Omental fat pad (tissue), 4 donors: ENCODE results near the gene ADGRG1. TPM values are rescaled to one million over a fixed set of nuclear protein-coding genes. Genes with fewer than 3 reads are reported as not detected.
A peak's percentile ranks its signal among the peaks of the same experiment; 100 is the strongest.

Source experiments
- ATAC-seq: fragments of 150-250 bp; one replicate; pipeline ENCODE4 v1.9.1; 2016; ENCODE audit warnings: mild to moderate bottlenecking, moderate library complexity; ENCODE audit not compliant: low FRiP score
- DNase-seq: peaks from one replicate; pipeline ENCODE4 v3.0.0-alpha.2; 2019; ENCODE audit warnings: low spot score
- total RNA-seq, 4 donors: library from RNA; depleted of rRNA; stranded (reverse); fragments of >200 nt; gene quantifications; one replicate each; pipeline ENCODE4 v1.1.0, GENCODE V29; 2016
- TF ChIP-seq, protein P1 (sequence below), 3 donors: fragments of 450-650 bp; IDR thresholded peaks; one replicate each; pipeline ENCODE4 v1.5.1; 2016 to 2017; ENCODE audit warnings: antibody characterized with exemption in 3 of 3, mild to moderate bottlenecking in 3 of 3, moderate library complexity in 2 of 3

ADGRG1 gene
- total RNA-seq, 4 donors from 2014 or later, result 15.3 to 99.1 (median 70.5) TPM

DNA sequence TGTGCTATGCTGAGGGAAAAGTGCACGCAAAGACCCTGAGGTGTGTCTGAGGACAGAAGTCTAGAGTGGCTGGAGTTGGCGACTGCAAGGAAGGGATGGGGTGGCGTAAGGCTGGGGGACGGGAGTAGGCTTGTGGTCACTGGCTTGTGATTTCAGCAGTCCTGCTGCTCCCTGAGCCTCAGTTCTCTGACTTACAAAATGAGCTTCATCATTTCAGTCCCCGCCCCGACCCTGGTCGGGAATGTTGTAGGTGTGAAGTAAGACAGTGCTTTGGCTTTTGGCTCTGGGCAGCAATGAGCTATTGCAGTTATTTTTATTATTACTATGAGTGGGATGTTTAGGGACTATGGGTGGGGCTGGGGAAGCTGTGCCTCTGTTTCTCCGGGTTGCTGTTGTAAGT is 8.6 kb downstream of the ADGRG1 start:
- no peak for DNase-seq
- TF ChIP-seq, protein P1, sequence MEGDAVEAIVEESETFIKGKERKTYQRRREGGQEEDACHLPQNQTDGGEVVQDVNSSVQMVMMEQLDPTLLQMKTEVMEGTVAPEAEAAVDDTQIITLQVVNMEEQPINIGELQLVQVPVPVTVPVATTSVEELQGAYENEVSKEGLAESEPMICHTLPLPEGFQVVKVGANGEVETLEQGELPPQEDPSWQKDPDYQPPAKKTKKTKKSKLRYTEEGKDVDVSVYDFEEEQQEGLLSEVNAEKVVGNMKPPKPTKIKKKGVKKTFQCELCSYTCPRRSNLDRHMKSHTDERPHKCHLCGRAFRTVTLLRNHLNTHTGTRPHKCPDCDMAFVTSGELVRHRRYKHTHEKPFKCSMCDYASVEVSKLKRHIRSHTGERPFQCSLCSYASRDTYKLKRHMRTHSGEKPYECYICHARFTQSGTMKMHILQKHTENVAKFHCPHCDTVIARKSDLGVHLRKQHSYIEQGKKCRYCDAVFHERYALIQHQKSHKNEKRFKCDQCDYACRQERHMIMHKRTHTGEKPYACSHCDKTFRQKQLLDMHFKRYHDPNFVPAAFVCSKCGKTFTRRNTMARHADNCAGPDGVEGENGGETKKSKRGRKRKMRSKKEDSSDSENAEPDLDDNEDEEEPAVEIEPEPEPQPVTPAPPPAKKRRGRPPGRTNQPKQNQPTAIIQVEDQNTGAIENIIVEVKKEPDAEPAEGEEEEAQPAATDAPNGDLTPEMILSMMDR (IDR thresholded peaks at IDR 0.05), result no peak

DNA sequence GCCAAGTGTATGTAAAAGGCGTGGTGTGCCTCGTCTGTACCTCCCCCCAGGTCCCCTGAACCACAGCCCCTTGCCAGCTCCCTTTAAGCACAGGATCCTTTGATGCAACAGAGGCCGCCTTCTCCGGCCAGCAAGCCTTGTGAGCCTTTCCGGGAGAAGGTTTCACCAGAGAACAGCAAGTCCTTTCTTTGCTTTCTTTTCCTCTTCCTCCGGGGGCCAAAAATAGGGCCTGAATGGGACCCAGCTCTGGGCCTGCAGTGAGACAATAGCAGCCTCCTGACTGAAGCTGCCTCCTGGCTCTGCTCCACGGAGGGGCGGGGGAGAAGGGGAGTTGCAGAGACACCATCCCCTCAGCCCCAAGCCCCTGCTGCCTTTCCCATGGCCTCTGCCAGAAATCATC is 9.0 kb downstream of the ADGRG1 start:
- DNase-seq, result no peak
- TF ChIP-seq, protein P1 (IDR thresholded peaks at IDR 0.05), result no peak
- ATAC-seq, result peak; percentile 6

More for the DNA sequence above, 8.6 kb downstream of the ADGRG1 start:
- ATAC-seq, result peak; percentile 34

DNA sequence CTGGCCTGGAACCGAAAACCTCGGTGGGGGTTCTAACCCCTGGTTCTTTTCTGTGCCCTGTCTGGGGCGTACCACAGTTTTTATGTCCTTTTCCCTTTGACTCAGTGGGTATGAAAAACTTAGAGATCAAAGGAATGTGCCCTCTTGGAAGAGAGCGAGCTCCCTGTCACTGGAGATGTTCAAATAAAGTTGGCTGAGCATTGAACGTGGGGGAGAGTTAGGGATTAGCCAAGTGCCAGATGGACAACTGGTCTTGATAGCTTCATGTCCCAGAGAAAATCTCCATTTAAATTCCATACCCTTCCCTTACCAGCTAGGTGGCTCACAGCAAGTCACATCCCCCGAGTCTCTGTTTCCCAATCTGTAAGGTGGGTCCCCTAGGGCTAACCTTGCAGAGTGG is 9.5 kb downstream of the ADGRG1 start:
- DNase-seq (no peak), ATAC-seq (no peak)
- TF ChIP-seq, protein P1 (IDR thresholded peaks at IDR 0.05), result no peak

DNA sequence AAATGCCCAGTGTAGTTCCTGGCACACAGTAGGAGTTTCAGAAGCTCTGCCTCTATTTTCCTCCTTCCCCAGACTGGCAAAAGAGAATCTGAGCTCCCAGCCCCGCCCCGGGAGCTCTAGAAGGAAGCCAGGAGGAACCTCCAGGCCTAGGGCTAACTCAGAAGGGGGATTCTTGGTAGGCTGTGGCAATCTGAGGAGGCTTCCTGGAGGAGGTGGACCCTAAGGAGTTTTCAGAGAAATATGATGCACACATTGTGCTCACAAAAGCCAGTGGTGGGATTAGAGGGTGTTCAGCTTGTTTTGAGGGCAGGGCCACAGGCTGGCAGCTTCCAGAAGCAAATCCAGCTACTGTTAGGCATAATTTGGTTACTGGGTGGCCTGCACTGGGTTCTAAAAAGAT is 10.0 kb downstream of the ADGRG1 start:
- TF ChIP-seq, protein P1 (IDR thresholded peaks at IDR 0.05), result no peak
- DNase-seq (no peak), ATAC-seq (no peak)

DNA sequence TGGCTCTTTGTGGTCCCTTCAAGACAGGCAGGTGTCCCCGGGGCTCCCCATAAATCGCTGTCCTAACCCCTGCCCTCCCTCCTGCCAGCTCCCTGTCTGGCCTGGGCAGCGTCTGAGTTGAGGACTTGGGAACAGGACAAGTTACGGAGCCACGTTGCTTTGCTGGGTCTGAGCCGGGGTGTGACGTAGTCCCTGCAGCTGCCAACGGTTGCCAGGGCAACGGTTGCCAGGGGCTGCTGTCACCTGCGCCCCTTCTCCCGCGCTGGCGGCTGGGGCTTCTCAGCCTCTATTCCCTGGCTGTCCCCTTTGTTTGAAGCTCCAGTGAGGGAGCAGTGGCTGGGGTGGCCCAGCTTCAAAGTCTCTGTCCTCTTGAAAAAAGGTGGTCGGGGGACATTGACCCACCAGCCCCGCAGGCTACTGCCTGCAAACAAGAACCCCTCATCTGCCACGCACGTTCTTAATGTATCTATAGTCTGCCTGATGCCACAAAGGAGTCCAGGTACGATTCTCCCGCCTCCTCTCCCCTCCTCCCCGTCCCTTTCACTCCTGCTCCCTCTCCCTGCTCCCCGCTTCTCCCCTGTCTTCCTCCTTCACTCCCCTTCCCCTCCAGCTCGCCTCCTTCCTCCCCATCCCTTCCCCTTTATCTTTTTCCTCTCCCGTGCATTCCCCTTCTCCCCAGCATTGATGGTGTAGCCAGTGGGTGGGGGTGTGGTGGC is 10.9 kb downstream of the ADGRG1 start:
- no peak for ATAC-seq
- TF ChIP-seq, protein P1 (IDR thresholded peaks at IDR 0.05), result no peak
- DNase-seq, result no peak

DNA sequence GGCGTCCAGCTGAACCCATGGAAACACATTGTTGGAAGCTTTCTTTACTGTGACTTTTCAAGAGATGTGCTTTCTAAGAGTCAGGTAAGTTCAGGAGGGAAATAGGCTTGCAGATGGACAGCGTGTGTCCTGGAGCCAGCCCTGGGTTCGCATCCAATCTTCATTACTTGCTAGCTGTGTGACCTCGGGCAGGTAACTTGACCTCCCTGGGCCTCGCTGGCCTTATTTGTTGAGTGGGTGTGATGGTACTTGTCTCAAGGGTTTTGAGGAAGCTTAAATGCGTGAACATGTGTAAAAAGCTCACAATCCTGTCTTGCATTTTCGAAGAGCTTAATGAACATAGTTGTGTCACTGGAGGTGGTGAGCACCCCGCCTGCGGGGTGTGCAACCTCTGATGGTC is 11.8 kb downstream of the ADGRG1 start:
- TF ChIP-seq, protein P1 (IDR thresholded peaks at IDR 0.05), result no peak
- DNase-seq (no peak), ATAC-seq (no peak)

DNA sequence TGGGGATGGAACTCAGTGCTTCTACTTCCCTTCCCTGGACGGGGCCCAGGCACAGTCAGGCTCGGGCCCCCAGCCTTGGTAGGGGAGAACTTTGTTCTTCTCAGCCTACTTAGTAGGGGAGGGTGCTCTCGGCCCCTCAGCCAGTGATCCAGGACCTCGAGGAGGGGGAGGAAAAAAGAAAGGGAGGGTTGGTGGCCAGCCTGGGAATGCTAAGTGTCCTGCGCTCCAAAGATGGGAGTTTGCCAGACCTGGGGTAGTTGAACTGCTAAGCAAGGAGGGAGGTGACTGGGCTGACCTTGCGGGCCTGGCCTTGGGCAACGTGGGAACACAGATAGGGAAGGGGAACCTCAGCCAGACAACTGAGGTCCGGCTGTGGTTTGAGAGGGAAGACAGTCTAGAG is 12.2 kb downstream of the ADGRG1 start:
- DNase-seq (no peak), ATAC-seq (no peak)
- TF ChIP-seq, protein P1 (IDR thresholded peaks at IDR 0.05), result no peak
